Aorta (tissue), 5 donors: ENCODE measurements around the gene DISC1. TPM values are rescaled to one million over a fixed set of nuclear protein-coding genes. Genes with fewer than 3 reads are reported as not detected.

Experiments
- ATAC-seq: fragments of 200-7000 bp; cut with Tn5 transposase; one replicate; pipeline ENCODE4 v1.9.1; 2022; ENCODE audit warnings: moderate library complexity; ENCODE audit not compliant: low FRiP score
- DNase-seq, 2 donors: peaks; one replicate each; pipeline ENCODE4 v3.0.0-alpha.2; 2020
- H3K27ac ChIP-seq, 2 donors: one replicate each; pipeline ENCODE4 v1.5.1; 2013; ENCODE audit warnings: low read length in 2 of 2, mild to moderate bottlenecking in 2 of 2, moderate library complexity in 2 of 2, control low read depth in 1 of 2, inconsistent platforms in 1 of 2, low read depth in 1 of 2
- H3K27me3 ChIP-seq, 2 donors: one replicate each; pipeline ENCODE4 v1.6.1; 2013; ENCODE audit warnings: control low read depth in 1 of 2, low read length in 1 of 2, mild to moderate bottlenecking in 1 of 2, moderate library complexity in 1 of 2; ENCODE audit not compliant: insufficient read depth in 2 of 2, control insufficient read depth in 1 of 2
- H3K36me3 ChIP-seq, 2 donors: one replicate each; pipeline ENCODE4 v1.6.1; 2013; ENCODE audit warnings: control low read depth in 1 of 2, low read length in 1 of 2, mild to moderate bottlenecking in 1 of 2; ENCODE audit not compliant: insufficient read depth in 2 of 2, control insufficient read depth in 1 of 2
- H3K4me1 ChIP-seq, 2 donors: one replicate each; pipeline ENCODE4 v1.6.1; 2013; ENCODE audit warnings: low read length in 2 of 2, control low read depth in 1 of 2, mild to moderate bottlenecking in 1 of 2, moderate library complexity in 1 of 2; ENCODE audit not compliant: insufficient read depth in 2 of 2, control insufficient read depth in 1 of 2
- H3K4me3 ChIP-seq, 2 donors: one replicate each; pipeline ENCODE4 v1.5.1; 2013; ENCODE audit warnings: low read length in 2 of 2, control low read depth in 1 of 2, mild to moderate bottlenecking in 1 of 2
- H3K9me3 ChIP-seq: one replicate; pipeline ENCODE4 v1.6.1; 2013; ENCODE audit warnings: mild to moderate bottlenecking, low read length; ENCODE audit not compliant: control insufficient read depth
- WGBS, 2 donors: extraction: QIAGEN DNeasy Blood & Tissue Kit; methylation state at CpG; one replicate each; pipeline ENCODE4 v1.1.7; 2013; 5-methylcytosine and 5-hydroxymethylcytosine counted together
- intact Hi-C, 2 donors: fragments of 100-400 bp; cut with DNase I; formaldehyde crosslinking; loops; one replicate each; pipeline versions ENCODE4 v1.14.2 to v1.15.0; 2022
- long read RNA-seq, 2 donors: library from polyadenylated mRNA; unstranded; transcript quantifications; one replicate each; pipeline ENCODE4 v2.0.0, GENCODE V29; 2020 to 2021
- polyA plus RNA-seq, 2 donors: library from polyadenylated mRNA; stranded (reverse); fragments of 200-250 nt; gene quantifications; one replicate each; pipeline ENCODE4 v1.2.3, GENCODE V29; 2013
- total RNA-seq, 2 donors: library from RNA; stranded (reverse); fragmentation: NEBNext Ultra II Directional; extraction: Animal tissue kit (Norgen Biotek cat#: 25700); gene quantifications; one replicate each; pipeline ENCODE4 v1.2.1, GENCODE V29; 2021
- donor health status: healthy with polysubstance abuse.
- donor health status: Bipolar disorder and iron deficiency.
- donor health status: DM: no; HTN: no; CAD: no.
- donor health status: DM: no; HTN: no; CAD: no.
- donor health status: DM: yes; HTN: yes; CAD: no.

Gene DISC1
- total RNA-seq (10 to 100 TPM; 10.9 to 31.7 TPM), polyA plus RNA-seq (1 to 10 TPM in 1 of 2 donors, under 1 TPM in 1; 0.64 to 1.0 TPM)
- long read RNA-seq, donor 1, partial matches to known transcripts: 0 of 4 reads
- long read RNA-seq, donor 1, other reads (novel, unspliced or antisense): 4 of 4 reads
- long read RNA-seq, donor 2, partial matches to known transcripts: 2 of 24 reads
- long read RNA-seq, donor 2, other reads (novel, unspliced or antisense): 22 of 24 reads

GRCh38 chr1:231626535-231626950, at the start of gene DISC1:
DISC1 (plus strand) TSS chr1:231626790; CDS start chr1:231626868, 78 bp downstream.
- H3K4me1 ChIP-seq: no peaks in the 10 kb centered on the region
- H3K27ac ChIP-seq: peak within 1 kb of the TSS in 1 of 2 donors; percentile 6
- DNase-seq (peak; percentile 92 to 94), ATAC-seq (peak; percentile 92)
- no peaks in the 10 kb centered on the region for H3K36me3 ChIP-seq
- H3K27me3 ChIP-seq: no peaks in the 10 kb centered on the region
- WGBS, 2 donors: 0% methylated on average over 22 to 38 of the region's 38 CpGs
- H3K4me3 ChIP-seq: peak within 1 kb of the TSS; percentile 76 to 88
- intact Hi-C loops: no loop called here
- H3K9me3 ChIP-seq: no peaks in the 10 kb centered on the region

GRCh38 chr1:231576804-231577718, 49.5 kb upstream of the DISC1 start:
- ATAC-seq: no peak
- 87 to 91% methylated on average over 10 to 11 of the region's 11 CpGs for WGBS, 2 donors
- no peak overlapping the region for H3K27ac ChIP-seq

GRCh38 chr1:231580874-231581273, 45.7 kb upstream of the DISC1 start:
- Histone ChIP-seq H3K4me1 (no peaks in the 10 kb centered on the region), H3K4me3 (no peak overlapping the region), H3K27ac (no peak overlapping the region), H3K9me3 (no peaks in the 10 kb centered on the region), H3K36me3 (no peaks in the 10 kb centered on the region), H3K27me3 (no peaks in the 10 kb centered on the region)
- intact Hi-C loops: no loop called here
- DNase-seq: no peak
- ATAC-seq: no peak
- WGBS, 2 donors: 87 to 100% methylated on average over 1 of the region's 1 CpG

More at GRCh38 chr1:231576804-231577718, 49.5 kb upstream of the DISC1 start:
- Histone ChIP-seq H3K4me1 (no peaks in the 10 kb centered on the region), H3K9me3 (no peaks in the 10 kb centered on the region), H3K27me3 (no peaks in the 10 kb centered on the region), H3K36me3 (no peaks in the 10 kb centered on the region), H3K4me3 (no peak overlapping the region)
- intact Hi-C loops: no loop called here
- DNase-seq: no peak

GRCh38 chr1:231581859-231582258, 44.7 kb upstream of the DISC1 start:
- intact Hi-C loops: no loop called here
- WGBS, 2 donors: 69 to 74% methylated on average over 2 of the region's 2 CpGs
- Histone ChIP-seq H3K4me3 (no peak overlapping the region), H3K4me1 (no peaks in the 10 kb centered on the region), H3K36me3 (no peaks in the 10 kb centered on the region), H3K27ac (no peak overlapping the region), H3K9me3 (no peaks in the 10 kb centered on the region), H3K27me3 (no peaks in the 10 kb centered on the region)
- DNase-seq (no peak), ATAC-seq (no peak)

GRCh38 chr1:231583376-231583775, 43.2 kb upstream of the DISC1 start:
- H3K27me3 ChIP-seq: no peaks in the 10 kb centered on the region
- no peak for ATAC-seq
- no peaks in the 10 kb centered on the region for H3K9me3 ChIP-seq
- no peak for DNase-seq
- no peak overlapping the region for H3K27ac ChIP-seq
- H3K36me3 ChIP-seq: no peaks in the 10 kb centered on the region
- H3K4me1 ChIP-seq: no peaks in the 10 kb centered on the region
- H3K4me3 ChIP-seq: no peak overlapping the region
- WGBS, 2 donors: 92 to 93% methylated on average over 6 of the region's 6 CpGs
- intact Hi-C loops: no loop called here

- Histone ChIP-seq H3K9me3 (no peaks in the 10 kb centered on the region), H3K36me3 (no peaks in the 10 kb centered on the region), H3K27me3 (no peaks in the 10 kb centered on the region), H3K27ac (no peak overlapping the region), H3K4me3 (no peak overlapping the region), H3K4me1 (no peaks in the 10 kb centered on the region)
- WGBS, 2 donors: 45 to 48% methylated on average over 3 of the region's 3 CpGs
- DNase-seq (no peak), ATAC-seq (no peak)
- intact Hi-C loops: no loop called here
Measured at GRCh38 chr1:231584117-231584516, 42.5 kb upstream of the DISC1 start.

- no peak for DNase-seq
- Histone ChIP-seq H3K27ac (no peak overlapping the region), H3K4me1 (no peaks in the 10 kb centered on the region), H3K36me3 (no peaks in the 10 kb centered on the region), H3K27me3 (no peaks in the 10 kb centered on the region), H3K9me3 (no peaks in the 10 kb centered on the region), H3K4me3 (no peak overlapping the region)
- no peak for ATAC-seq
- WGBS, 2 donors: 81 to 92% methylated on average over 4 to 5 of the region's 5 CpGs
- intact Hi-C loops: loop anchor here in 1 of 2 donors (5.0 kb wide), 1 partner anchor 228 kb away; no protein-coding TSS in a partner anchor
Measured at GRCh38 chr1:231584921-231585320, 41.7 kb upstream of the DISC1 start.

- ATAC-seq (peak; percentile 76), DNase-seq (peak in 1 of 2 donors; percentile 59)
- intact Hi-C loops: loop anchor here in 1 of 2 donors (5.0 kb wide), 1 partner anchor 233 kb away; no protein-coding TSS in a partner anchor
Measured at GRCh38 chr1:231590453-231591198, 36.0 kb upstream of the DISC1 start.

More at GRCh38 chr1:231590453-231591198, 36.0 kb upstream of the DISC1 start:
- 18% methylated on average over 12 of the region's 12 CpGs for WGBS, 2 donors
- Histone ChIP-seq H3K4me3 (no peak overlapping the region), H3K9me3 (no peaks in the 10 kb centered on the region), H3K4me1 (no peaks in the 10 kb centered on the region), H3K27ac (no peak overlapping the region), H3K27me3 (no peaks in the 10 kb centered on the region), H3K36me3 (no peaks in the 10 kb centered on the region)
